KOPT-K1 (cell line): ENCODE results near the gene VANGL2.

Source experiments
- H3K27ac ChIP-seq: fragments of 200-600 bp; sonication (generic); 2 replicates; pipeline ENCODE4 v1.5.1; 2016; ENCODE audit warnings: antibody characterized with exemption, mild to moderate bottlenecking, low read depth, low read length; ENCODE audit not compliant: poor library complexity, severe bottlenecking
- H3K36me3 ChIP-seq: fragments of 200-600 bp; sonication (generic); 2 replicates; pipeline ENCODE4 v1.5.1; 2017; ENCODE audit warnings: antibody characterized with exemption, mild to moderate bottlenecking, low read length, moderate library complexity; ENCODE audit not compliant: insufficient read depth
- H3K9me3 ChIP-seq: fragments of 200-600 bp; sonication (generic); 2 replicates; pipeline ENCODE4 v1.5.1; 2017; ENCODE audit warnings: antibody characterized with exemption, low read length, mild to moderate bottlenecking; ENCODE audit not compliant: insufficient read depth, poor library complexity, severe bottlenecking

VANGL2 gene

DNA sequence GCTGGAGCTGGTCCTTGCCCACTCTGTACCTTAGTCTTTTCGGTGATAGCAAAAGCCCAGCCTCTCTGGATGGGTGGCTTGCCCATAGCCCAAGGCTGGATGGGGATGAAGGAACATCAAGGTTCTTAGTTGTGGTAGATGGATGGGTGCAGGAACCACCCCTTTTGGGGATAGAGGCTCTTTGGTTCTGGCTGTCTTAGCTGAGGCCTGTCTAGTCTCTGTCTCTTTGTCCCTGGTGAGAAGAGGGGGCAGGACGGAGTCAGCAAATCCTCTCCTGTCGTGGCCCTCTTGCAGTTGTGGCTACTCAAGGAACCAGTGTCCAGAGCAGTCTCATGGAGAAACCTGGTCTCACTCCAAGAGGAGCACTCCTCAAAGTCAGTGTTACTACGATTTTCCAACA, 8.5 kb downstream of the VANGL2 start:
- no peaks in the 10 kb centered on the region for H3K36me3 ChIP-seq
- H3K27ac ChIP-seq, result no peak overlapping the region
- no peaks in the 10 kb centered on the region for H3K9me3 ChIP-seq

DNA sequence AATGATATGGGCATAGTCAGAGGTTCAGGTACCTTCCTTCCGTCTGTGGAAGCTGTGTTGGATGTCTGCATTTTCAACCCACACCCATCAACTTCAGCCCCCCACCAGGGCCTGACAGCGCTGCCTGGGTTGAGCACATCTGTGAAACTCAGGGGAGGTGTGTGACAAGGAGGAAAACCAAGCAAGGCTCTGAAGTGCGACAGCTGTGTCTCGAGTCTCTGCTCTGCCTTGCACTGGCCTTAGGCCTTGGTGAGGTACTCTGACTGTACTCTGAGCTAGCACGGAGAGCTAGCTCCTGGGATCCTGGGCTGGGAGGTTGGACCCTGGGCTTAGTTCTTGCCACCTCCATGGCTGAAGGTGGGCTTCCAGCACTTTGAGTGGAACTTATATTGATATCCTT, 9.1 kb downstream of the VANGL2 start:
- Histone ChIP-seq H3K27ac (no peak overlapping the region), H3K9me3 (no peaks in the 10 kb centered on the region), H3K36me3 (no peaks in the 10 kb centered on the region)

DNA sequence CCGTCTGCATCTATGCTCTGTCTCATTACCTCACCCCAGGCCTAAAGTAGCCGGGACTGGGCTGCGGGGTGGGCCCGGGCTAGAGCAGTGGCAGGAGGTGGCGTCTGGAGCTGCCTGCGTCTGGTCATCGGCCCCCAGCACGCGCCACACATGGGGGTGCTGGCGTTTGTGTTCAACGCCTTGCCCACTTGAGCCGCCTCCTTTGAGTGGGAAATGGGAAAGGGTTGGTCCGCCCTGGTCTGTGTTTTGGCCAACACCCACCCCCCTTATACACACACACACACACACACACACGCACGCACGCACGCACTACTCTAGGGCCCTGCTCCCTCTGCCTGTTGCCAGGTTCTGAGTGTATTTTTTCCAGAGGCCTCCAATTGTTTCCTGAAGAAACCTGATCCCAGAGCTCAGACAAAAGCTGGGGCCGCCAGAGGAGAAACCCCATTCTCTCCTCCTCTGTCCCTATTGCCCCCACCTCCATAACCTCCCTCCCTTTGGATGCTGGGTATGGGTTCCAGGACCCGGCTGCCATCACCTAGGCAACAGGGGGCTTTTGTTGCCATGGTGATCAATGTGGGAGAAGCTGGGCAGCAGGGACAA, 10.1 kb downstream of the VANGL2 start:
- Histone ChIP-seq H3K27ac (no peak overlapping the region), H3K36me3 (no peaks in the 10 kb centered on the region)

DNA sequence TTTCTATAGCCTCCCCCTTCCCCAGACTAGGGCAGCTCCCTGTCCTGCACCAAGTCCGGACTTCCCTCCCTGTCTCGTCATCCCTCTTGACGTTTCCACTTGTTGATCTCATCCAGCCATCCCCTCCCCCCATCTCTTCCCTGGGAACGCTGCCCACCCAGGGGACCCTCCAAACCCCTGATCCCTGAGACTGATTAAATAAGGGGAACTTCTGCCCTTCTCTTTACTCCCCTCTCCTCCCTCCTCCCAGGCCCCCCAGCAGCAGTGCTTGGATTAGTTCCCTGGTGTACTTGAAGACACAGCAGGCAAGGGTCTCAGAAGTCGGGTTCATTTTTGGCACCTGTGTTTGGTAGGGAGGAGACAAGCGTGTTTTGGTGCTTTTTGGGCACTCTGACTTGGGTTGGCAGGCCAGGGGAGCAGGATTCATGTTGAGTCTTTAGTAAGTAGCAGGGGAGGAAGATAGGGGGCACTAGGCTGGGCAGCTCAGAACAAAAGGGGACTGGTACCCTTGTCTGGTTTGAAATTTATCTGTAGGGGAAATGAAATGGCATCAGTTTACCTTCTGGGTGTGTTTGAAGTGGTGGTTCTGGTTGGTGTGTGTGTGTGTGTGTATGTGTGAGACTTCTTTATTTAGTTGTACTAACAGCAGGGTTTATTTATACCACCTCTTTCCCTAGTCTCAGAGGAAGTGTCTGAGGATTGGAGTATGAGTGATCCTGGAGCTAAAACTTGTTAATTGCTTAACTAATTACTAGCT, 11.1 kb downstream of the VANGL2 start:
- H3K27ac ChIP-seq, result no peak overlapping the region
- no peaks in the 10 kb centered on the region for H3K36me3 ChIP-seq

More for the DNA sequence above, 10.1 kb downstream of the VANGL2 start:
- H3K9me3 ChIP-seq, result no peaks in the 10 kb centered on the region

DNA sequence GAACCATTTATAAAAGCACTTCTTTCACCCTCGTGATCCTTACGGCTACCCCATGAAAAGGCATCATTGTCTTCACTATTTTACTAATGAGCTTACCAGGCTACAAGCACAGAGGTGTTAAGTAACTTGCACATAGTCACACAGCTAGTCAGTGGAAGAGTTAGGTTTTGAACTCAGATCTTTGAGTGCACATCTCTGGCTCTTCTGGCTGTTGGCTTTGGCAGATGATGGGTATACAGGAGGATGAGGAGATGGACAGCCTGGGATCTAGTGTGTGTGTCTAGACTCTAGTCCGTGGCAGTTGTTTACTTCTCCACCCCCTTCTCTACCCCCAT, 11.6 kb downstream of the VANGL2 start:
- Histone ChIP-seq H3K36me3 (no peaks in the 10 kb centered on the region), H3K27ac (no peak overlapping the region), H3K9me3 (no peaks in the 10 kb centered on the region)

More for the DNA sequence above, 11.1 kb downstream of the VANGL2 start:
- H3K9me3 ChIP-seq, result no peaks in the 10 kb centered on the region

DNA sequence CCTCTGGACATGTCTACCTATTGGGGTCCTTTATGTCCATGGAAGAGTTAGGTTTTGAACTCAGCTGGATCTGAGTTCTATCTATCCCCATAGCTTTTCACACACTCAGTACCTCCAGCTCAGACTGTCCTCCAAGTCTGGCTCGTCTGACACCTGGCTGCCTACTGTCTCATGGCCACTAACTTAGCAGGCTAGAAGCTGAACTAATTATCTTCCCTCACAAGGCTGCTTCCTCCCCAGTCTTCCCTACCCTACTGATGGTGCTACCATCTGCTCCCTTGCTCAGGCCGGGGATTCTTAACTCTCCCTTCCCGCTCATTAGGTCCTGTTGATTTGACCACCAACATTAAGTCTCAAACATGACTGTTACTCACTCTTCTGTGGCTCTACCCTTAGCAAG, 13.4 kb downstream of the VANGL2 start:
- no peak overlapping the region for H3K27ac ChIP-seq
- H3K36me3 ChIP-seq, result no peaks in the 10 kb centered on the region
- H3K9me3 ChIP-seq, result no peaks in the 10 kb centered on the region

DNA sequence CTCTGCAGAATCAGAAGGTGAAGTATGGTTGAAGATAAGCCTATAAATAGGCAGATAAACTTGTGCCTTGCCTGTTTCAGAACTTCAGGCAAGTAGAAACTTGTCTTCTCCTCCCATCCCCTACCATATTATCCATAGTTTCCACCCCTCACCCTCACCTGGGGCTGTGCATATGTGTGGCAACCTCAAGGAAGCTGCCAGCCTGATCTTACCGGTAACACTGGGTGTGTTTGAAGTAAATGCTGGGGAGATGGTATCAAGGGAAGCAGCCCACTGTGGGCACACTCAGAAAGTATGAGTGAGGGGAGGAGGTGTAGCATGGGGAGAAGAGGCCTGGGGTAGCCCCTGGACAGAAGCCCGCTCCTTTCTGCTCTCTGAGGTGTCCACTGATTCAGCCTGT, 14.5 kb downstream of the VANGL2 start:
- no peaks in the 10 kb centered on the region for H3K36me3 ChIP-seq
- H3K9me3 ChIP-seq, result no peaks in the 10 kb centered on the region
- no peak overlapping the region for H3K27ac ChIP-seq

DNA sequence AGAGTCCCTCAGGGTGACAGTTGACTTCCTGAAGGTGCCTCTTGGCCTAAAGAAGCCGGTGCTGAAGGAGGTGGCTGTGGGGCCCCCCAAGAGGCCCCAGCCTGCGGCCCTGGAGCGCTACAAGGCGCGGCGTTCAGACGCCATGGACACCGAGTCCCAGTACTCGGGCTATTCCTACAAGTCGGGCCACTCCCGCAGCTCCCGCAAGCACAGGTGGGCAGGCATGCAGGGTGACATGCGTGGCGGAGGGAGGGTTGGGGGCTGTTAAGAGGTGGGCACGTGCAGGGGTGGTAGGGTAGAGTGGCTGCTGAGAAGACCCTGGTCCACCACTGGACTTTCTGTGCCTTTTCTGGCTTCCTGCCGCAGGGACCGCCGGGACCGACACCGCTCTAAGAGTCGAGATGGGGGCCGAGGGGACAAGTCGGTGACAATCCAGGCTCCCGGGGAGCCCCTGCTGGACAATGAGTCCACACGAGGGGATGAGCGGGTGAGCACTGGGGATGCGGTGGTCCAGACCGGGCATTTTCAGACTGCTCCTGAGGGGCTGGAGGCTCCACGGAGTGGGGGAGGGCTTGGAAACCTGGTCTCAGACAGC, 15.4 kb downstream of the VANGL2 start:
- H3K9me3 ChIP-seq, result no peaks in the 10 kb centered on the region
- no peak overlapping the region for H3K27ac ChIP-seq
- no peaks in the 10 kb centered on the region for H3K36me3 ChIP-seq

DNA sequence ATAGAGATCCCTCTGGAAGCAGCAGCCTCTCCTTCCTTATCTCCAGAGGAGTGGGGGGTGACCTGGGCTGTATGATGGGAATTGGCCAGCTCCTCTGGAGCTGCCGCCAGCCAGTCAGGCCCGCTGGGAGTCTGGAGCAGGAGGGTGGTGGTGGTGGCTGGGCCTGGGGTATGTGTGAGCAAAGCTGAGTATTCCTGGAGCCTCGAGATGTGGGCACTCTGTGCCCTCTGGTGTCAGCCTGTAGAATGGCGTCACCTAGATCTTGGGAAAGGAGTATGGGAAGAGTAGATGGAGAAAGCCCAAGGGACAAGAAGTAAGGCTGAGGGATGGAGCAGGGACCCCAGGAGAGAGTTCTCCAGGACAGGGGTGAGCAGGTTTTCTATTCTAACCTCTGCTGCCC, 16.0 kb downstream of the VANGL2 start:
- no peak overlapping the region for H3K27ac ChIP-seq
- no peaks in the 10 kb centered on the region for H3K36me3 ChIP-seq
- no peaks in the 10 kb centered on the region for H3K9me3 ChIP-seq

DNA sequence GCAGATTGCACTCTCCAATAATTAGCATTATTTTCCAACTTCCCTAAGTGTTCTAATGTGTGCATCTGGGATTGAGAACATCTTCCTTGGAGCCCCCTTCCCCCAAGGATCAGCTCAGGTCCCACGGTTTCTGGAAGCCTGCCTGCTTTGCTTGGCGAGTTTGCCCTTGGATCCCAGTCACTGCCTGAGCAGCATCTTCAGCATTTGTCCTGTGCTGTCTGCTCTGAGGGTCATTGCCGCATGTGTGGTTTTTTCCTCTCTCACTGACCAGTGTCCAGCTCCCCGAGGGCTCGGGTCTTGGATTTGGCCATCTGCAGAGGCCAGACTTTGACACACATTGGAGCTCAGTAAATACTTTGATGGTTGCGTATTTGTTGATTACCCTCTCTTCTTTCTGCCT, 18.1 kb downstream of the VANGL2 start:
- no peaks in the 10 kb centered on the region for H3K36me3 ChIP-seq
- no peaks in the 10 kb centered on the region for H3K9me3 ChIP-seq
- no peak overlapping the region for H3K27ac ChIP-seq

DNA sequence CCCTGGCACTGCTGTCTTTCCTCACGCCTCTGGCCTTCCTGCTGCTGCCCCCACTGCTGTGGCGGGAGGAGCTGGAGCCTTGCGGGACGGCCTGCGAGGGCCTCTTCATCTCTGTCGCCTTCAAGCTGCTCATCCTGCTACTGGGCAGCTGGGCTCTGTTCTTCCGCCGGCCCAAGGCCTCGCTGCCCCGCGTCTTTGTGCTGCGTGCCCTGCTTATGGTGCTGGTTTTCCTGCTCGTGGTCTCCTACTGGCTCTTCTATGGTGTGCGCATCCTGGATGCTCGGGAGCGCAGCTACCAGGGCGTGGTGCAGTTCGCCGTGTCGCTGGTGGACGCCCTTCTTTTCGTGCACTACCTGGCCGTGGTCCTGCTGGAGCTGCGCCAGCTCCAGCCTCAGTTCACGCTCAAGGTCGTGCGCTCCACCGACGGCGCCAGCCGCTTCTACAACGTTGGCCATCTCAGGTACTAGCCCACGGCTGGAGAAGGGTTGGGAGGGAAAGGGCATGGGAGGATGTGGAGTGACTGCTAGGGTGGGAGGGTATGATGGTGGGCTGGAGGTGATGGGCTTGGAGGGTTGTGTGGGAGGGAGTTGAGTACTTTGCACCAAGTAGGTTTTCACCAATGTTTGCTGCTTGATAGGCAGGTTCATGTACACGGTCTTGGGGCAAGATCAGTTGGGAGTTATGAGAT, 18.9 kb downstream of the VANGL2 start:
- H3K36me3 ChIP-seq, result no peaks in the 10 kb centered on the region
- H3K27ac ChIP-seq, result no peak overlapping the region
- H3K9me3 ChIP-seq, result no peaks in the 10 kb centered on the region

DNA sequence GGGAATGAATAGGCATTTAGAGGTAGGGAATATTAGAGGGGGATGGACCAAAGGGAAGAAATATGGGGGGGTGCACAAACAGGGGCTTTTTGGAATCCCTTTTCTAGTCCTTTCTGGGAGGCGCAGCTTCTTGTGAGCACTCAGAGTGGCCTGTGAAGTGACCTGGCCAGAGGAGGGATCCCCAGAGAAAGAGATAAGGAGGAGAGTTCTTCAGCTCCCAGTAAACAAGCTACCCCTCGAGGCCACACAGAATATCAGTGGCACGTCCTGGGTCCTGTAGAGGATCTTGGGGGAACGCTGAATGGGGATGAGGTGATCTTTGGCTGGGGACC, 19.4 kb downstream of the VANGL2 start:
- H3K36me3 ChIP-seq, result no peaks in the 10 kb centered on the region
- H3K27ac ChIP-seq, result no peak overlapping the region
- no peaks in the 10 kb centered on the region for H3K9me3 ChIP-seq

DNA sequence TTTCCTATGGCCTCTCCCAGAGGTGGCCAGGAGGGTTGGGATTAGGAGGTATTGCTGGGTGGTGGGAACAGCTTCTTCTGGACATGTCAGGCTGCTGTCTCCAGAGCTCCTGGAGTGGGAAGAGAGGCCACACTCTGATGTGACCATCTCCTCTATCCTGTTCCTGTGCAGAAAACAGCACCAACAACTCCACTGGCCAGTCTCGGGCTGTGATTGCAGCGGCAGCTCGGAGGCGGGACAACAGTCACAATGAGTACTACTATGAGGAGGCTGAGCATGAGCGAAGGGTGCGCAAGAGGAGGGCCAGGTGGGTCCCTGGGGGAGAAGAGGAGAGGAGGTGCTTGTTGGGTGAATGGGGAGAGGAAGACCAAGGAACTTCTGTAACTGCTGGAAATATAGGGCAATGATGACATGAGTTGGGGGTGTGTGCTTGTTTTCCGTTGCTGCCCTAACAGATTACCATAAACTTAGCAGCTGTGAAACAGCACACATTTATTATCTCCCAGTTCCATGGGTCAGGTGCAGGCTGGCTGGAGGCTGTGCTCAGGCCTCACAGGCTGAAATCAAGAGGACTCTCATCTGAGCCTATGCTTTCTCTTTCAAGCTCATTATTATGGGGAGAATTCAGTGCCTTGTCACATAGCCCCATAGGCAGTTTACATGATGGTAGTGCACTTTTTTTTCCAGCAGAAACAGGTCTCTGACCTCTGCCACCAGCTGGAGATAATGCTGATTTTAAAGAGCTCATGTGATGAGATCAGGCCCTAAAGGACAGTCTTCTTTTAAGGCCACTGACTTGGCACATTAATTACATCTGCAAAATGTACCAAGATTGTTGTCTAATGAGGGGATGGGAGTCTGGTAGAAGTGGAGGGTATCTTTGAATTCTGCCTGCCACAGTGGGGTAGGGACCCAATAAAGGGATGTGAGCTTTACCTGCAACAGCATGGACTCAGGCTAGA, 20.8 kb downstream of the VANGL2 start:
- Histone ChIP-seq H3K9me3 (no peaks in the 10 kb centered on the region), H3K27ac (no peak overlapping the region), H3K36me3 (no peaks in the 10 kb centered on the region)

DNA sequence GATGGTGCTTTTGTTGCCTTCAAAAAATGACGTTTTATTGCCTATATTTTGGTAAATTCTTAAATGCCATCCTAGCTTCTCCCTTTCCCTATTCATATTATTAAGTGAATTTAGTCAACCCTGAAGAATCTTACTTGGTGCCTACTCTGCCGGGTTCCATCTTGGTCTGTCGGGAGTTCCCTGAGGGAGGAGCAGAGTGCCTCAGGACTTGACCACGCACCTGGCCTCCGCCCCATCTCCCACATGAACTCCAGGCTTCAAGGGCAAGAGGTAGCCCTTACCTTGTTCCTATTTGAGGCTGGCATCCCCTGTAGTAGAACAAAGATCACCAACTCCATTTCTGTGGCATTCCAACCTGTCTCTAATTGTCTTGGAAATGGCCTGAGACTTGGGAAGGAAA, 21.5 kb downstream of the VANGL2 start:
- Histone ChIP-seq H3K9me3 (no peaks in the 10 kb centered on the region), H3K36me3 (no peaks in the 10 kb centered on the region), H3K27ac (no peak overlapping the region)

DNA sequence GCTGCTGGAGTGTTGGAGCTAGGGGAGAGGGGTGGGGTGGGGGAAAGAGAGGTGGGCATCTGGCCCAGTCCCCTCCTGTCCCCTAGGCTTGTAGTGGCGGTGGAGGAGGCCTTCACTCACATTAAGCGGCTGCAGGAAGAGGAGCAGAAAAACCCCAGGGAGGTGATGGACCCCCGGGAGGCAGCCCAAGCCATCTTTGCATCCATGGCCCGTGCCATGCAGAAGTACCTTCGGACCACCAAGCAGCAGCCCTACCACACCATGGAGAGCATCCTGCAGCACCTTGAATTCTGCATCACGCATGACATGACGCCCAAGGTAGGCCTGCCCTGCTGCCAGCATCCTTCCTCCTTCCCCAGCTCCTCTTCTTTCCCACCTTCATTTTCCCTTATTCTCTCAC, 23.6 kb downstream of the VANGL2 start:
- Histone ChIP-seq H3K9me3 (no peaks in the 10 kb centered on the region), H3K36me3 (no peaks in the 10 kb centered on the region), H3K27ac (no peak overlapping the region)
